Measurements from ENCODE around the gene CTNNBL1. TPM values are rescaled to one million over a fixed set of nuclear protein-coding genes. Genes with fewer than 3 reads are reported as not detected.

The CTNNBL1 gene
- total and polyA plus RNA-seq, 2 donors (not counting 3 experiments of a cell fraction or from before 2014, with no cell fraction given), result 20.8 to 60.2 TPM

DNA sequence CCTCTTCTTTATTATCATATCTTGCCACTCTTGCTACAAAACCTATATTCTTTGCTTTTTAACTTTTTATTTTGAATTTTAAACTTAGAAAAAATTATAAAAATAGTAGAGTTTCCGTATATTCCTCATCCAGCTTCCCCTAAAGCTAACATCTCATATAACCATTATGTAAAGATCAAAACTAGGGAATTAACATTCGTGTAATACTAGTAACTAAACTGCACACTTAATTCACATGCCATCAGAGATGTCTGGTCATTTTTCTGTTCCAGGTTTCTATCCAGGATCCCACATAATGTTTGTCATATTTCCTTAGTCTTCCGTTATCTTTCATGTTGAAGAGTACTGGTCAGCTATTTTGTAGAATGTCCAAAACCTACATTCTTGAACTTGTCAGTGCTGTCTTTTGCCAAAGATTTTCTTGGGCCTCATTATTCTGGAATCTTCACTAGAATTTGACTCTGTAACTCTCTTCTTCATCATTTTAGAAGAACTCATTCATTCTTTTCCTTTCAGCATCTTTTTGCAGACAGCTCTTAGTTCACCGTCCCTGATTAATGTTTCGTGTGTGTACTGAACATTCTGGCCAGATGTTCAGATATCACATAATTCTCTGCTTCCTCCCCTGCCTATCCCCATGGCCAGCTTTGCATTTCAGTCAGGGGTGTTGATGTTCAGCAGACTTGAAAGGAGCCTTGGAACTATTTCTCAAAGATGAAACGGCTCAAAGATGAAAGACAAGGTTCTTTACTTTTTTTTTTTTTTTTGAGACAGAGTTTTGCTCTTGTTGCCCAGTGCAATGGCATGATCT, 9.4 kb downstream of the CTNNBL1 start:
- Histone ChIP-seq H3K9me1 (replicated peaks; ENCODE audit: control insufficient read depth, extremely low read depth, insufficient read depth, low read length) (no peaks in the 10 kb centered on the region), H3K27me3 (ENCODE audit: control insufficient read depth in 2 of 2, insufficient read depth in 2 of 2, low read length in 2 of 2) (no peaks in the 10 kb centered on the region), H3K36me3 (ENCODE audit: control insufficient read depth in 2 of 2, extremely low read depth in 1 of 2, insufficient read depth in 2 of 2, low read length in 2 of 2) (no peaks in the 10 kb centered on the region), H3K4me3 (replicated peaks in 1 of 3; ENCODE audit: insufficient read depth in 1 of 3, low read depth in 1 of 3, low read length in 3 of 3) (no peak overlapping the region), H4K20me1 (replicated peaks; ENCODE audit: control insufficient read depth, extremely low read depth, insufficient read depth, low read length) (no peaks in the 10 kb centered on the region), H3K4me1 (ENCODE audit: control insufficient read depth, extremely low read depth, insufficient read depth, low read length) (peaks cover 4% of the 10 kb centered on the region), H3K79me2 (ENCODE audit: control insufficient read depth, insufficient read depth, low read length) (peaks cover 43% of the 10 kb centered on the region), H3K9ac (replicated peaks; ENCODE audit: extremely low read depth, insufficient read depth, low read length) (no peak overlapping the region), H3K9me3 (replicated peaks; ENCODE audit: control insufficient read depth, insufficient read depth, low read length) (no peaks in the 10 kb centered on the region), H3K4me2 (ENCODE audit: insufficient read depth, low read length) (no peak overlapping the region), H3K27ac (ENCODE audit: insufficient read depth, low read depth, low read length) (no peak overlapping the region), H2AFZ (ENCODE audit: low read depth, low read length) (no peak overlapping the region)
- BruUV-seq (replicated peaks), result no TSS peak
- DNase-seq (ENCODE audit: low read depth, low spot score) (no peak), FAIRE-seq (no peak)
- ChIA-PET POLR2A (no interaction called here), CTCF (interaction anchor here (0.6 to 1.8 kb wide), 2 partner anchors 13 to 105 kb away, joined by 3 read pairs; no protein-coding TSS in a partner anchor)
- intact Hi-C loops (cut with micrococcal nuclease) (no loop called here), dilution Hi-C loops (cut with MboI; ENCODE audit: extremely low pct_ligation_motif_present, low sequenced_read_pairs) (no loop called here)
- TF ChIP-seq, protein P1, sequence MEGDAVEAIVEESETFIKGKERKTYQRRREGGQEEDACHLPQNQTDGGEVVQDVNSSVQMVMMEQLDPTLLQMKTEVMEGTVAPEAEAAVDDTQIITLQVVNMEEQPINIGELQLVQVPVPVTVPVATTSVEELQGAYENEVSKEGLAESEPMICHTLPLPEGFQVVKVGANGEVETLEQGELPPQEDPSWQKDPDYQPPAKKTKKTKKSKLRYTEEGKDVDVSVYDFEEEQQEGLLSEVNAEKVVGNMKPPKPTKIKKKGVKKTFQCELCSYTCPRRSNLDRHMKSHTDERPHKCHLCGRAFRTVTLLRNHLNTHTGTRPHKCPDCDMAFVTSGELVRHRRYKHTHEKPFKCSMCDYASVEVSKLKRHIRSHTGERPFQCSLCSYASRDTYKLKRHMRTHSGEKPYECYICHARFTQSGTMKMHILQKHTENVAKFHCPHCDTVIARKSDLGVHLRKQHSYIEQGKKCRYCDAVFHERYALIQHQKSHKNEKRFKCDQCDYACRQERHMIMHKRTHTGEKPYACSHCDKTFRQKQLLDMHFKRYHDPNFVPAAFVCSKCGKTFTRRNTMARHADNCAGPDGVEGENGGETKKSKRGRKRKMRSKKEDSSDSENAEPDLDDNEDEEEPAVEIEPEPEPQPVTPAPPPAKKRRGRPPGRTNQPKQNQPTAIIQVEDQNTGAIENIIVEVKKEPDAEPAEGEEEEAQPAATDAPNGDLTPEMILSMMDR (IDR thresholded peaks at IDR 0.05; ENCODE audit: extremely low read depth in 1 of 2, insufficient read depth in 1 of 2, low read depth in 1 of 2, low read length in 2 of 2), result no peak
- no peak for TF ChIP-seq POLR2AphosphoS5 (IDR thresholded peaks at IDR 0.05; ENCODE audit: insufficient read depth, low read depth, low read length)
- TF ChIP-seq GATA2 (IDR thresholded peaks at IDR 0.05; ENCODE audit: insufficient read depth, insufficient read length, low read depth, low read length), result no peak
- no peak for TF ChIP-seq JUN (IDR thresholded peaks at IDR 0.05; ENCODE audit: borderline replicate concordance, insufficient read depth, insufficient read length, low read depth)
- TF ChIP-seq MYC (IDR thresholded peaks at IDR 0.05; ENCODE audit: low read depth, low read length), result no peak
- no peak for TF ChIP-seq FOS (IDR thresholded peaks at IDR 0.05; ENCODE audit: borderline replicate concordance, insufficient read depth, low read length)
- TF ChIP-seq EZH2 (IDR thresholded peaks at IDR 0.05; ENCODE audit: borderline replicate concordance, low read depth, low read length, severe bottlenecking), result no peak
- TF ChIP-seq, protein P2, sequence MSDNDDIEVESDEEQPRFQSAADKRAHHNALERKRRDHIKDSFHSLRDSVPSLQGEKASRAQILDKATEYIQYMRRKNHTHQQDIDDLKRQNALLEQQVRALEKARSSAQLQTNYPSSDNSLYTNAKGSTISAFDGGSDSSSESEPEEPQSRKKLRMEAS (IDR thresholded peaks at IDR 0.05; ENCODE audit: insufficient read depth, insufficient read length), result no peak
- TF ChIP-seq POLR2A (IDR thresholded peaks at IDR 0.05; ENCODE audit: low read depth, low read length), result no peak
